NT2/D1 (cell line): Measurements from ENCODE around the gene HNRNPK.

Experiments used
- SUZ12 ChIP-seq: IDR thresholded peaks from 2 replicates; pipeline ENCODE4 v1.6.1; 2011; ENCODE audit not compliant: insufficient read length, insufficient read depth; ENCODE audit errors: extremely low read depth
- YY1 ChIP-seq: IDR thresholded peaks from 2 replicates; pipeline ENCODE4 v1.6.1; 2011; ENCODE audit not compliant: insufficient read length, insufficient read depth

- no peak for TF ChIP-seq YY1
- TF ChIP-seq SUZ12 = no peak
These were observed 7.4 kb upstream of the HNRNPK start for GRCh38 chr9:83987402-83987791.
